NCI-H1436 treated with DMSO at 0.1 percent for 48 hours (cell line): ENCODE measurements around the gene MRGPRD.

ENCODE experiments used
- DNase-seq: peaks from one replicate; lab custom pipeline; 2025; lab: John Stamatoyannopoulos, UW

The MRGPRD gene

GRCh38 chr11:68968306-68969250 lies 12.2 kb downstream of the MRGPRD start:
- DNase-seq: no peak

- no peak for DNase-seq
Observed at GRCh38 chr11:68966894-68967780, 13.6 kb downstream of the MRGPRD start.

- no peak for DNase-seq
Observed at GRCh38 chr11:68965901-68966853, 14.6 kb downstream of the MRGPRD start.

- no peak for DNase-seq
Observed at GRCh38 chr11:68963779-68964178, 17.0 kb downstream of the MRGPRD start.

- no peak for DNase-seq
Observed at GRCh38 chr11:68962527-68963250, 18.1 kb downstream of the MRGPRD start.

- no peak for DNase-seq
Observed at GRCh38 chr11:68961245-68961644, 19.5 kb downstream of the MRGPRD start.

- DNase-seq: no peak
Observed at GRCh38 chr11:68960294-68961071, 20.3 kb downstream of the MRGPRD start.

GRCh38 chr11:68959465-68960293 lies 21.1 kb downstream of the MRGPRD start:
- DNase-seq: no peak

- DNase-seq: no peak
Observed at GRCh38 chr11:68958211-68958610, 22.6 kb downstream of the MRGPRD start.

GRCh38 chr11:68956547-68957254 lies 24.1 kb downstream of the MRGPRD start:
- no peak for DNase-seq

- DNase-seq: no peak
Observed at GRCh38 chr11:68956142-68956541, 24.6 kb downstream of the MRGPRD start.

- no peak for DNase-seq
Observed at GRCh38 chr11:68955607-68955958, 25.2 kb downstream of the MRGPRD start.

- no peak for DNase-seq
Observed at GRCh38 chr11:68954836-68955606, 25.8 kb downstream of the MRGPRD start.

- DNase-seq: no peak
Observed at GRCh38 chr11:68950762-68951161, 30.0 kb downstream of the MRGPRD start.

GRCh38 chr11:68950270-68950669 lies 30.5 kb downstream of the MRGPRD start:
- DNase-seq: no peak

GRCh38 chr11:68948935-68949334 lies 31.9 kb downstream of the MRGPRD start:
- no peak for DNase-seq

GRCh38 chr11:68948496-68948895 lies 32.3 kb downstream of the MRGPRD start:
- DNase-seq: no peak

GRCh38 chr11:68947151-68947550 lies 33.6 kb downstream of the MRGPRD start:
- DNase-seq: no peak
